Uterus (tissue), 4 donors: ENCODE measurements around the gene CRYBA4. TPM values are rescaled to one million over a fixed set of nuclear protein-coding genes. Genes with fewer than 3 reads are reported as not detected.

ENCODE experiments used
- DNase-seq, 2 donors: peaks; one replicate each; pipeline ENCODE4 v3.0.0-alpha.2; 2019 to 2020
- H3K27ac ChIP-seq, 2 donors: fragments of 200-600 bp; sonication (generic); 1 replicate in 1 of 2; 2 replicates in 1 of 2; pipeline ENCODE4 v1.5.1; 2016 to 2018
- H3K27me3 ChIP-seq, 2 donors: fragments of 200-600 bp; sonication (generic); one replicate each; pipeline ENCODE4 v1.5.1; 2018 to 2019; ENCODE audit warnings: control low read depth in 1 of 2
- H3K36me3 ChIP-seq, 2 donors: fragments of 200-600 bp; sonication (generic); one replicate each; pipeline ENCODE4 v1.5.1; 2019; ENCODE audit warnings: control low read depth in 1 of 2
- H3K4me1 ChIP-seq, 2 donors: fragments of 200-600 bp; sonication (generic); one replicate each; pipeline ENCODE4 v1.5.1; 2018 to 2019; ENCODE audit warnings: control low read depth in 1 of 2
- H3K4me3 ChIP-seq, 2 donors: fragments of 200-600 bp; sonication (generic); 1 replicate in 1 of 2; 2 replicates in 1 of 2; pipeline ENCODE4 v1.5.1; 2018 to 2019; ENCODE audit warnings: mild to moderate bottlenecking in 1 of 2
- H3K9me3 ChIP-seq, 2 donors: fragments of 200-600 bp; sonication (generic); one replicate each; pipeline ENCODE4 v1.5.1; 2019; ENCODE audit warnings: control low read depth in 1 of 2
- POLR2A ChIP-seq, 2 donors: fragments of 450-650 bp; IDR thresholded peaks; one replicate each; pipeline ENCODE4 v1.6.1; 2016; ENCODE audit warnings: antibody characterized with exemption in 2 of 2, mild to moderate bottlenecking in 1 of 2, moderate library complexity in 1 of 2
- intact Hi-C: fragments of 100-400 bp; cut with DNase I; formaldehyde crosslinking; loops from one replicate; pipeline ENCODE4 v1.15.1; 2023; ENCODE audit warnings: low total_unique reads
- total RNA-seq, 4 donors: library from RNA; depleted of rRNA in 3 of 4; stranded (reverse); fragments of >200 nt in 3 of 4; gene quantifications; one replicate each; pipeline versions ENCODE4 v1.1.0 to v1.2.4, GENCODE V29; 2014 to 2023
- TF ChIP-seq, protein P1 (sequence below), 4 experiments: fragments of 200-600 bp in 2 of 4; fragments of 450-650 bp in 2 of 4; sonication (generic) in 2 of 4; IDR thresholded peaks; one replicate each; pipeline ENCODE4 v1.5.1; 2016 to 2019; ENCODE audit warnings: antibody characterized with exemption in 4 of 4, mild to moderate bottlenecking in 2 of 4, moderate library complexity in 1 of 4
- donor health status: DM: yes; HTN: yes; CAD: no.

CRYBA4 gene
- total RNA-seq, 4 donors from 2014 or later = not detected

DNA sequence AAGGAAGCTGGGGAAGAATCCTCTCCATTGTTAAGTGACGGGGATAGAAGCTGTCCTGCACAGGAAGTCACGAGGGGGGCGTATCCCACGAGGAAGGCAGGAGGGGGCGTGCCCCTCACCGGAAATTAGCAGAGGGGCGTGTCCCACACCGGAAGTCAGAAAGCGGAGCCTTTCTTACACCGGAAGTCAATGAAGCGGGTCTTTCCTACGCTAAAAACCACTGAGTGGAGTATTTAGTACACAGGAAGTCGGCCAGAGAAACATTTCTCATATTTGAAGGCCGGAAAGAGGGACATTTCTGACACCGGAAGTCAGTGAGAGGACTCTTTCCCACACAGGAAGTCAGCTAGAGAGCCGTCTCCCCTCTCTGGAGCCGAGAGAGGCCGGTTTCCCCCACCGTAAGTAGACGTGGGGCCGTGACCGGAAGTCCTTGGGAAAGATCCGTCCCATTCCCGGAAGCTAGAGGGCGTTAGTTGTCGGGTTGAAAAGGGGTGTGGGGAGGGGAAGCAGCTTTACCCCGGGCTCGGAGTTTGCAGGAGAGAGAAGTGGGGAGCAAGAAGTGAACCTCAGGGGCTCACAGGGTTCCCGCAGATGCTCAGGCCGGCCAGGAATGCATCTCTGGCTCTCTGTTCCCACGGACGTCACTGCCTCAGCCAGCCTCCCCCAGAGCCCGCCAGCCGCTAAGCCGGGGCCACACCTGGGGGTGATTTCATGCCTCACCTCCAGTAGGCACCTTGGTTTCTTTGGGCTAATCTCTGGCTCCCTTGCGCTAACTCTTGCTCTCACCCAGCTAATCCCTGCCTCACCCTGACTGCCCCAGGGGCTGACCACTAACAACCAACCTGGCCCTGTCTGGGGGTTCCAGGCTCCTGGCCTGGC, 51.1 kb downstream of the CRYBA4 start:
- Histone ChIP-seq H3K36me3 (no peaks in the 10 kb centered on the region), H3K27me3 (no peaks in the 10 kb centered on the region), H3K9me3 (no peaks in the 10 kb centered on the region), H3K4me1 (peaks cover 0 to 9% of the 10 kb centered on the region in 2 donors), H3K4me3 (peak overlapping the region; percentile 78 to 97), H3K27ac (peak overlapping the region; percentile 92 to 95)
- intact Hi-C loops = no loop called here
- peak; percentile 92 to 94 for DNase-seq
- TF ChIP-seq POLR2A (IDR thresholded peaks at IDR 0.05) = no peak
- TF ChIP-seq, protein P1, sequence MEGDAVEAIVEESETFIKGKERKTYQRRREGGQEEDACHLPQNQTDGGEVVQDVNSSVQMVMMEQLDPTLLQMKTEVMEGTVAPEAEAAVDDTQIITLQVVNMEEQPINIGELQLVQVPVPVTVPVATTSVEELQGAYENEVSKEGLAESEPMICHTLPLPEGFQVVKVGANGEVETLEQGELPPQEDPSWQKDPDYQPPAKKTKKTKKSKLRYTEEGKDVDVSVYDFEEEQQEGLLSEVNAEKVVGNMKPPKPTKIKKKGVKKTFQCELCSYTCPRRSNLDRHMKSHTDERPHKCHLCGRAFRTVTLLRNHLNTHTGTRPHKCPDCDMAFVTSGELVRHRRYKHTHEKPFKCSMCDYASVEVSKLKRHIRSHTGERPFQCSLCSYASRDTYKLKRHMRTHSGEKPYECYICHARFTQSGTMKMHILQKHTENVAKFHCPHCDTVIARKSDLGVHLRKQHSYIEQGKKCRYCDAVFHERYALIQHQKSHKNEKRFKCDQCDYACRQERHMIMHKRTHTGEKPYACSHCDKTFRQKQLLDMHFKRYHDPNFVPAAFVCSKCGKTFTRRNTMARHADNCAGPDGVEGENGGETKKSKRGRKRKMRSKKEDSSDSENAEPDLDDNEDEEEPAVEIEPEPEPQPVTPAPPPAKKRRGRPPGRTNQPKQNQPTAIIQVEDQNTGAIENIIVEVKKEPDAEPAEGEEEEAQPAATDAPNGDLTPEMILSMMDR (IDR thresholded peaks at IDR 0.05) = peak; percentile 48 to 62 (median 58)

DNA sequence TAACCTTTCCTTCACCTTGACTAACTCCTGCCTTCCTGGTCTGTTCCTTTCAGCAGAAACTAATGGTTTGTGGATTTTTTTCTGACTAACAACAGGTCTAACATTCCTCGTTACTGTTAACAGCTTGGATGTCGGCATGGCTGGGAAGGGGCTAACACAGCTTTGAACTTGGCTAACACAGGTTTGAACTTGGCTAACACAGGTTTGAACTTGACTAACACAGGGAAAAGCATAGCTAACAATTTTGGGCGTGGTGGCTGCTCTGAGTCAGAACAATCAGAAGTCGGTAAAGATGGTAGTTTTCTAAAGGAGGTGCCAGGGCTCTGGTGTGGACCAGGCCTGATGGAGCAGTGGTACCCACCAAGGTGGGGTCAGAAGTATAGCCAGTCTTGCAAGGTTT, 51.7 kb downstream of the CRYBA4 start:
- intact Hi-C loops = no loop called here
- H3K27me3 ChIP-seq = no peaks in the 10 kb centered on the region
- no peak for DNase-seq
- H3K27ac ChIP-seq = peak overlapping the region; percentile 92 to 95
- H3K36me3 ChIP-seq = no peaks in the 10 kb centered on the region
- peak overlapping the region; percentile 78 to 97 for H3K4me3 ChIP-seq
- TF ChIP-seq, protein P1 (IDR thresholded peaks at IDR 0.05) = no peak
- no peak for TF ChIP-seq POLR2A (IDR thresholded peaks at IDR 0.05)
- H3K4me1 ChIP-seq = peaks cover 0 to 9% of the 10 kb centered on the region in 2 donors
- H3K9me3 ChIP-seq = no peaks in the 10 kb centered on the region

DNA sequence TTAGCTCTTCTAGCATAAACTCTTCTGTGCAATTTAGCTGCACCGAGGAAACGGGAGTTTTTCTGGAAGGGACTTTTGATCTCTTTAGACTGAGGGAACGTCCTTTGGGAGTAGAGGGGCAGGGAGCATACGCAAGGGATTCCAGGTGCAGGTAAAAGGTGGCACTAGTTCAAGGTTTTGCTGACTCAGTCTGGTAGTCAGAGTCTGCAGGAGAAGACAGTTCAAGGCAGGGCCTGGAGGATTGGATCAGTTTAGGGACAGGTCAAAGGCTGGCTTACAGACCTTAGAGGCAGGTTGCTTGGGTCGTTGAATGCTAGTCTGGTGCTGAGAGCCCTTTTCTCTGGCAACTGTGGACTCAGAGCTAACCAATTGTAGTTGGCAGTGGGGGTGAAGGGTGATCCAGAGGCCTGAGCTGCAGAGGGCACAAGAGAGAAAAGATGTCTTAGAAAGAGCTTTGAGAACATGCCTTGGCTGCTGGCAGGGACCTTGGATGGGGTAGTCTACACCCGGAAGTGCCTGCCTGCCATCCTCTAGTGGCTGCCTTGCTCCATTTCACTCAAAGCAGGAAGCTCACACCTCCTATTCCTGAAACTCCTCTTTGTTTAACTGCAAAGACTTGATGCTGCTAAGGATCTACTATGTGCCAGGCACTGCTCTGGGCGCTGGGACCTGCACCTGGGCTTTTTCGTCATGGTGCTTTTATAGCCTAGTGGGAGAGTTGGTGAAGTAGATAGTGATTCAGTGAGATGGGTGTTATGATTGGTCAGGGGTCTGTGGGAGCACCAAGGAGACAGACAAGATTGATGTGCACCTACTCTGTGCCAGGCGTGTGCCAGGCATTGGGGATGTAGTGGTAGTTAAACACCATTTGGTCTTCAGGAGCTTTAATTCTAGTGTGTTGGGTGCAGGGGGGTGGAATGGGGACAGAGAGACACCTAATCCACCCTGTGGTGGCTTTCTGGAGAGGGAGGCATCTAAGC, 52.7 kb downstream of the CRYBA4 start:
- TF ChIP-seq POLR2A (IDR thresholded peaks at IDR 0.05) = no peak
- TF ChIP-seq, protein P1 (IDR thresholded peaks at IDR 0.05) = no peak

DNA sequence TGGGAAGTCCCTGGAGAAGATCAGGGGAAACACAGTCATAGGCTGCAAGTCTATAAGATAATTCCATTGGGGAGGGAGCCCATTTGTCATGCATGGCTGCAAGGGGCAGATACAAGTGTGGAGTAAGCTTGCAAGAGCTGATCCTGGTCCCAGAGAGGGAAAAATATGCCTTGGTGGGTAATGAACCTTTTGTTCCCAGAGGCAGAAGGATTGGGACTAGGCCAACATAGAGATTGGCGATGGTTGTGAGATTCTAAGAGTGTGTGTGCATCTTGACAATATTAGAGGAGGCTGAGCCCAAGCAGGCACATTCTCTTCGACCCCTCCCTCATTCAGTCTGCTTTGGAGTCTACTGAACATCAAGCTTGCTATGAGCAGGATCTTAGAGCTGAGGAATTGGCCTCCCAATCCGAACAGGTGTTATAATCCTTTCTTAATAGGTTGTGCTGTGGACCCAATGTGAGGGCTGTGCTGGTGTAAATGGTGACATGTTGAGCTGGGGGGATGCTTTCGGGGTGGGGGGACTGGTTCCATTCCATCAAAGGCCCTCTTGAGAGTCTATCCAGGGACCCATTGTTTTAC, 54.0 kb downstream of the CRYBA4 start:
- no peak overlapping the region for H3K27ac ChIP-seq
- no peaks in the 10 kb centered on the region for H3K9me3 ChIP-seq
- peaks cover 0 to 9% of the 10 kb centered on the region in 2 donors for H3K4me1 ChIP-seq
- no peaks in the 10 kb centered on the region for H3K36me3 ChIP-seq
- no peak for DNase-seq
- no peaks in the 10 kb centered on the region for H3K27me3 ChIP-seq
- no peak overlapping the region for H3K4me3 ChIP-seq
- intact Hi-C loops = no loop called here
- no peak for TF ChIP-seq POLR2A (IDR thresholded peaks at IDR 0.05)

More for the DNA sequence above, 52.7 kb downstream of the CRYBA4 start:
- DNase-seq = no peak
- H3K27ac ChIP-seq = no peak overlapping the region
- no peaks in the 10 kb centered on the region for H3K9me3 ChIP-seq
- H3K36me3 ChIP-seq = no peaks in the 10 kb centered on the region
- no peaks in the 10 kb centered on the region for H3K27me3 ChIP-seq
- intact Hi-C loops = no loop called here
- no peak overlapping the region for H3K4me3 ChIP-seq
- H3K4me1 ChIP-seq = peaks cover 0 to 9% of the 10 kb centered on the region in 2 donors

DNA sequence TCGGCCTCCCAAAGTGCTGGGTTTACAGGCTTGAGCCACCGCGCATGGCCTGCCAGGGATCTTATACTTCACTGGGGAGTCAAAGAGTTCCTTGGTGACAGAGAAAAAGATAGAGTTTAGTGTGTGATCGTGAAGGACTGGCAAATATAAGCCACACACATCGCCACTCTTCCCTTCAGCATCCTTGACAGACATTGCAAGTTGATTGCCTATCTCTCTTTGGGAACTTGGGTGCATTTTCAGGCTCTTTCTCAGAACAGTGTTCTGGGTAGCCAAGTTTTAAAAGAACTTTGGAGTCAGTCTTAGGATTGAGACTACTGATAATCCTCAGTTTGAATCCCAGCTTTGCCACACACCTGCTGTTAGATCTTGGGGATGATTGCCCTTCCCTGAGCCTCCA, 55.5 kb downstream of the CRYBA4 start:
- Histone ChIP-seq H3K4me3 (no peak overlapping the region), H3K27ac (no peak overlapping the region), H3K9me3 (no peaks in the 10 kb centered on the region), H3K4me1 (peaks cover 0 to 9% of the 10 kb centered on the region in 2 donors), H3K36me3 (no peaks in the 10 kb centered on the region), H3K27me3 (no peaks in the 10 kb centered on the region)
- TF ChIP-seq POLR2A (IDR thresholded peaks at IDR 0.05) = no peak
- DNase-seq = no peak
- intact Hi-C loops = no loop called here
